Endothelial cell of umbilical vein (primary cell): ENCODE measurements around the gene CEP85.

Source experiments
- FOS ChIP-seq: IDR thresholded peaks from 2 replicates; pipeline ENCODE4 v1.6.1; 2011; ENCODE audit warnings: mild to moderate bottlenecking, low read length, moderate library complexity, borderline replicate concordance; ENCODE audit not compliant: insufficient read depth
- POLR2A ChIP-seq: IDR thresholded peaks from 2 replicates; pipeline ENCODE4 v1.6.1; 2012; ENCODE audit warnings: low read depth, mild to moderate bottlenecking, control low read depth, low read length
- POLR2AphosphoS5 ChIP-seq: IDR thresholded peaks from 2 replicates; pipeline ENCODE4 v1.6.1; 2012; ENCODE audit warnings: low read depth, mild to moderate bottlenecking, control low read depth, low read length, moderate library complexity; ENCODE audit not compliant: insufficient read depth
- TF ChIP-seq, protein P1 (sequence below), 2 donors: IDR thresholded peaks; 1 replicate in 1 of 2; 2 replicates in 1 of 2; pipeline ENCODE4 v1.5.1; 2011; ENCODE audit warnings: low read length in 2 of 2, mild to moderate bottlenecking in 2 of 2, moderate library complexity in 2 of 2, control low read depth in 1 of 2, inconsistent platforms in 1 of 2, low read depth in 1 of 2; ENCODE audit not compliant: insufficient read depth in 1 of 2; ENCODE audit errors: extremely low read depth in 1 of 2

DNA sequence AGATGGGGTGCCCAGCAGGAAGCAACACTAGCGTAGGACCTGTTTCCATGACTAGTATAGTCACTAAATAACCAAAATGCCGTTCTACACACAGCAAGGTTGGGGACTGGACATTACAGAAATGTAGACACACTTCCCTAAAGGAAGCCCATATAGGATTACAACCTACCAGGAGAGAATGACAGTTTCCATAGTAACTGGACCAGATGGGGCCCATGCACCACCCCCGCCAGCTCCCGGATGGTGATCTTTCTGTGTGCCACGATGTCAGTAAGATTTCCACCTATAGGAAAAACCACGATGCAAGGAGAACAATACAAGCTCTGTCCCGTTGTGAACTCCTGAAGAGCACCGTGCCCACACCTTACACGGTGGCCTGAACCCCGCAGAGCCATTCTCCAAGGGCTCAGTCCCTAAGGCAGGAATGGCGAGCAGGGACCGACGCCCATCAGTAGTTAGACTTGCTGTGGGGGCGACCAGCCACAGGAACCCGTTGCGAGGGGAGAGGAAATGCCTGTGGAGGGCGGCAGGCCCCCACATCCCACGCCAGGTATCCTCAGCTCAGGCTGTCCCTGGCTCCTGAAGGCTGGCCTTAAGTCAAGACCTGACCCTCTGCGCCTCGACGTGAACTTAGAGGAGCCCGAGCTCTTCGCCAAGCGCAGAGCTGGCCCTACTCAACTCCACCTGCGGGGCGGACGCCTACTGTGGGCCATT is 13.6 kb upstream of the CEP85 start:
- TF ChIP-seq, protein P1, sequence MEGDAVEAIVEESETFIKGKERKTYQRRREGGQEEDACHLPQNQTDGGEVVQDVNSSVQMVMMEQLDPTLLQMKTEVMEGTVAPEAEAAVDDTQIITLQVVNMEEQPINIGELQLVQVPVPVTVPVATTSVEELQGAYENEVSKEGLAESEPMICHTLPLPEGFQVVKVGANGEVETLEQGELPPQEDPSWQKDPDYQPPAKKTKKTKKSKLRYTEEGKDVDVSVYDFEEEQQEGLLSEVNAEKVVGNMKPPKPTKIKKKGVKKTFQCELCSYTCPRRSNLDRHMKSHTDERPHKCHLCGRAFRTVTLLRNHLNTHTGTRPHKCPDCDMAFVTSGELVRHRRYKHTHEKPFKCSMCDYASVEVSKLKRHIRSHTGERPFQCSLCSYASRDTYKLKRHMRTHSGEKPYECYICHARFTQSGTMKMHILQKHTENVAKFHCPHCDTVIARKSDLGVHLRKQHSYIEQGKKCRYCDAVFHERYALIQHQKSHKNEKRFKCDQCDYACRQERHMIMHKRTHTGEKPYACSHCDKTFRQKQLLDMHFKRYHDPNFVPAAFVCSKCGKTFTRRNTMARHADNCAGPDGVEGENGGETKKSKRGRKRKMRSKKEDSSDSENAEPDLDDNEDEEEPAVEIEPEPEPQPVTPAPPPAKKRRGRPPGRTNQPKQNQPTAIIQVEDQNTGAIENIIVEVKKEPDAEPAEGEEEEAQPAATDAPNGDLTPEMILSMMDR (IDR thresholded peaks at IDR 0.05; ENCODE audit: extremely low read depth in 1 of 2, insufficient read depth in 1 of 2, low read depth in 1 of 2, low read length in 2 of 2): no peak
- no peak for TF ChIP-seq FOS
- TF ChIP-seq POLR2A: no peak
- no peak for TF ChIP-seq POLR2AphosphoS5
